ENCODE measurements around the gene ATP6V1F. TPM values are rescaled to one million over a fixed set of nuclear protein-coding genes. Genes with fewer than 3 reads are reported as not detected.
"Not testable (repeated sequence)": the region's sequence is repeated elsewhere in the genome, so short reads cannot be mapped to it uniquely, and the experiment has no call there.

The ATP6V1F gene
- total RNA-seq, 1 donor from 2014 or later, result 123 TPM

DNA sequence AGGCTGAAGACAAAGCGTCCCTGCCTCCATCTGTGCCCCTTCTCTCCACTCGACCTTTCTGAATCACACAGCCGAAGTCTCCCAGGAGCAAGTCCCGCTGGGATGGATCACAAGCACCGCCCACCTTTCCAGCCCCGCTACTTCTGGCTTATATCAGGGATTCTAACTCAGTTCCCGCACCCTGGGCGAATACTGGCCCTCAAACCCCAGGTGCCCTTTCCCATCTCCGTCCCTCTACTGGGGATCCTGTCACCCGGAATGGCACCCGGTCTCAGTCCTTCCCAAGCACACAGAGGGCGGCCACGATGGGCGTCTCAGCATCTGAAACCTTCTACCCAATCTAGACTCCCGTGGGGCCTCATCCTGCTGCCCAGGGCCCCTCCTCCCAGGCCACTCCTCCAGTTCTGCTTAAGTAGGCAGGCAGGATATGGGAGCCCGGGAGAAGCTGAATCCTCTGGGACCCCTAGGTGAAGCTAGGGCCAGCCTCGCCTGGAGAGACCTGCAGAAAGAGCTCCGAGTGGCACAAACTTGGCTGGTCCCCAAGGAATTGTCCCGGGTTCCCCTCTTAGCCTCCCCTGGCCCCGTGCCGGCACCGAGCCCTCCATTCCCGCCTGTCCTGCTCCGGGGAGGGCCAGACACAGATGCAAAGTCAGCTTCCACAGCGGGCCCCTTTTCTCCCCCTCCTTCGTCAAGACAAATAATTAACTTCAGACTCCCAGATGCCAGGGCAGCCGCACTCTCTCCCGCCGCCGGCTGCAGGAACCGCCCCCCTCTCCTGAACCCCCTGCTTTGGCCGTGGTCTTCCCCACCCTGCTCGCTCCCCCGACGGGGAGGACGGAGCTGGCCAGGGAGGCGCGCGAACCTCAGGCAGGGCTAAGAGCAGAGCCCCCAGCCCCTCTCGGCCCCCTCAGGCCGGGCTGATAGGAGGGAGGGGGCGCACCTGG, 47.2 kb downstream of the ATP6V1F start:
- no peaks in the 10 kb centered on the region for H3K9me3 Mint-ChIP-seq
- H3K4me1 Mint-ChIP-seq, result peaks cover 25% of the 10 kb centered on the region
- peaks cover 60% of the 10 kb centered on the region for H3K27me3 Mint-ChIP-seq (ENCODE audit: low read depth)
- DNase-seq (ENCODE audit: low spot score in 2 of 2, unreplicated experiment in 2 of 2), result peak in 1 of 2 experiments; percentile 57
- H3K4me3 Mint-ChIP-seq, result peak overlapping the region; percentile 79
- H3K27ac Mint-ChIP-seq, result peak overlapping the region; percentile 49
- H3K36me3 Mint-ChIP-seq, result no peaks in the 10 kb centered on the region
- TF ChIP-seq, protein P1, sequence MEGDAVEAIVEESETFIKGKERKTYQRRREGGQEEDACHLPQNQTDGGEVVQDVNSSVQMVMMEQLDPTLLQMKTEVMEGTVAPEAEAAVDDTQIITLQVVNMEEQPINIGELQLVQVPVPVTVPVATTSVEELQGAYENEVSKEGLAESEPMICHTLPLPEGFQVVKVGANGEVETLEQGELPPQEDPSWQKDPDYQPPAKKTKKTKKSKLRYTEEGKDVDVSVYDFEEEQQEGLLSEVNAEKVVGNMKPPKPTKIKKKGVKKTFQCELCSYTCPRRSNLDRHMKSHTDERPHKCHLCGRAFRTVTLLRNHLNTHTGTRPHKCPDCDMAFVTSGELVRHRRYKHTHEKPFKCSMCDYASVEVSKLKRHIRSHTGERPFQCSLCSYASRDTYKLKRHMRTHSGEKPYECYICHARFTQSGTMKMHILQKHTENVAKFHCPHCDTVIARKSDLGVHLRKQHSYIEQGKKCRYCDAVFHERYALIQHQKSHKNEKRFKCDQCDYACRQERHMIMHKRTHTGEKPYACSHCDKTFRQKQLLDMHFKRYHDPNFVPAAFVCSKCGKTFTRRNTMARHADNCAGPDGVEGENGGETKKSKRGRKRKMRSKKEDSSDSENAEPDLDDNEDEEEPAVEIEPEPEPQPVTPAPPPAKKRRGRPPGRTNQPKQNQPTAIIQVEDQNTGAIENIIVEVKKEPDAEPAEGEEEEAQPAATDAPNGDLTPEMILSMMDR (IDR thresholded peaks at IDR 0.05; ENCODE audit: unreplicated experiment), result no peak

DNA sequence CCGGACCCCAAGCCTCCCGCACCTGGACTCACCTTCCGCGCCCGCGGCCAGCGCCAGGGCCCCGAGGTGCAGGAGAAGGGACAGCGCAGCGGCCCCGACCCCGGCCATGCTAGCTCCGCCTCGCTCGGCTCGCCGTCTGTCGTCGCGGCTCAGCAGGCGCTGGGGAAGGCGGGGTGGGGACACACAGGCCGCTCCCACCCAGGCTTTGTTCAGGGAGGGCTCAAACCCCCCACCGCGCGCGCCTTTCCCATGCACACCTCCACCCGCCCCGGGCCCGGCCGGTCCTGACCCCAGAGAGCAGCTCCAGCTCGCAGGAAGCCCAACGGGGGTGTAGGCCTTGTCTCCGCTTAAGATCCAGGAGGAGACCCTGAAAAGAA, 47.9 kb downstream of the ATP6V1F start, which contains the start of gene KCP:
Gene KCP (minus strand): TSS at position 141 of the 377 bp plus-strand sequence. CDS start 33 bp downstream, at position 108.
- Mint-ChIP-seq H3K4me1 (peaks cover 25% of the 10 kb centered on the region), H3K9me3 (no peaks in the 10 kb centered on the region), H3K4me3 (peak within 1 kb of the TSS; percentile 79), H3K27me3 (ENCODE audit: low read depth) (peaks cover 60% of the 10 kb centered on the region), H3K27ac (peak within 1 kb of the TSS; percentile 95), H3K36me3 (no peaks in the 10 kb centered on the region)
- DNase-seq (ENCODE audit: low spot score in 2 of 2, unreplicated experiment in 2 of 2), result no peak
- TF ChIP-seq, protein P1 (IDR thresholded peaks at IDR 0.05; ENCODE audit: unreplicated experiment), result no peak

DNA sequence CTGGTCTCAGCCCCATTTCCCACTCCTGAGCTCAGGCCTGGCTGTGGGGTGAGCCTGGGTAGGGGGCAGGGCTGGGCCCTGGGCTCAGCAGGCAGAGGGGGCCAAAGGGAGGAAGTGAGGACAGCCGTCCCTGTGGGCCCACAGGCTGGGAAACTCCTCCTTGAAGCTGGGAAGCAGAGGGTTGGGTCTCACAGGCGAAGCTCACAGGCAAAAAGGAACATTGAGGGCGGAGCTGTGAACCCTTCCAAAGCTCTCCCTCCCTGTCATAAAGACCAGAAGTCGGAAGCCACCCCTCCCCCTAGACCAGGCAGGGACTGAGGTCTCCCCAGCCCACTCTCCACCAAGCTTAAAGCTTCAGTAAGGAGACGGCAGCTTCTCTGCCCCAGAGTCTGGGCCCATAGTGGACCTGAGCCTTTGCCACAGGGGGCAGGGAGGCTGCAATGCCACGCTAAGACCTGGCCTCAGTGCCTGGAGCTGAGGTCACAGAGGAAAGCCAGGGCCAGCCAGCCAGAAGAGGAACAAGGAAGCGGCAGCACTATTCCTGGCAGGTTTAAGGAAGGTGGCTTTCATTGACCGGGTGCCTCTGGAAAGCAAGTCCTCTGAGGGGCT, 48.9 kb downstream of the ATP6V1F start:
- Mint-ChIP-seq H3K9me3 (no peaks in the 10 kb centered on the region), H3K27ac (peak overlapping the region; percentile 95), H3K27me3 (ENCODE audit: low read depth) (peaks cover 58% of the 10 kb centered on the region), H3K4me1 (peaks cover 25% of the 10 kb centered on the region), H3K36me3 (no peaks in the 10 kb centered on the region), H3K4me3 (peak overlapping the region; percentile 79)
- TF ChIP-seq, protein P1 (IDR thresholded peaks at IDR 0.05; ENCODE audit: unreplicated experiment), result no peak
- DNase-seq (ENCODE audit: low spot score in 2 of 2, unreplicated experiment in 2 of 2), result no peak

DNA sequence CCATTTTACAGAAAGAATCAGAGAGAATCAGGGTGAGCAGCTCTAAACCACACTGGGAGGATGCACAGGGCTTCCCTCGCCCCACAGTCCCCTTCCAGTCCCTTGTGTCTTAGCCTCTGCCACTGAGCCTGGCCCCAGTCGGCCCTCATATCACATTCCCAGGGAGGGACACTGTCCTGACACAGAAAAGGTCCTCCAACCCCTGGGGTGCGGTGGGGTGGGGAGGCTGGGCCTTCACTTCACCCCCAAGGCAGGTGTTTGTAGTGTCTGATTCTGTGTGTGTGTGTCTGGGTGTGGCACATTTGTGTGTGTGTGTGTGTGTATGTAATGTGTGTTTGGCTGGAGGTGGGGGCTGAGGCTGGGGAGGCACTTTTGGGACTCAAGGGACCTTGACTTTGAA, 49.6 kb downstream of the ATP6V1F start:
- H3K27ac Mint-ChIP-seq, result peak overlapping the region; percentile 95

DNA sequence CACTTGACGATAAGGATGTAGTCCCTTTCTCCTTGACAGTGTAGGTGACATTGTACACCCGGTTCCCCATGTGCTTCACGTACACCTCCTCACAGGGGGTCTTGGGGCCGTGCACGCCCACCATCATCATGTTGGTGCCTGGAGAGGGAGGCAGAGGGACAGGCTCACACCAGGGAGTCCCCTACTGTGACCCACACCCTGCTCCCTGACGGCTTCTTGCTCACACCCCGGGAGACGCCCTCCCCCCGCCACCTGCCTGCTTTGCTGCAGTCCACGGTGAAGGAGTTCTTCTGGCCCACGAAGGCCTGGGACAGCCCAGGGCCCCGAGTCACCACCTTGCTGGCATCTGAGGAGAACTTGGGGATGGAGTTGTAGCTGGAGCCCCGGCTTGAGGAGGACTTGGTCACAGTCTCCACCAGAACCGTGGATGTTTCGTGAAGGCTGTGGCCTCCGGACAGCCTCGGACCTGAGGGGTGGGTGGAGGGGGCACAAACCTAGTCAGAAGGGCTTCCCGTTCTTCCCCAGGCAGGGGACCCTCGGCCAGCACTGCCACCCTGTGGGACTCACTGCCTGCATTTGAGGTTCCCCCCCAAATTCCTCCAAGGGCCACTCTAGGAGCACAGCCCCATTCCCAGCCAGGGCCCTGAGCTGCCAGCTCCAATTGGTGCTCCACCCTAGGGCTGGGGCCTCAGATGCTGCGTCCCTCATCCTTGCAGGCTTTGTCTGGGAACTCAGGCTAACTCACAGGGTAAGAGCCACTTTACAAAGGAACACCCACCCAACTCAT, 50.2 kb downstream of the ATP6V1F start:
- not testable (repeated sequence) for DNase-seq (ENCODE audit: low spot score in 2 of 2, unreplicated experiment in 2 of 2); H3K4me3 Mint-ChIP-seq; H3K27ac Mint-ChIP-seq; H3K36me3 Mint-ChIP-seq; H3K9me3 Mint-ChIP-seq
- Mint-ChIP-seq H3K4me1 (peaks cover 25% of the 10 kb centered on the region), H3K27me3 (ENCODE audit: low read depth) (peaks cover 67% of the 10 kb centered on the region)

More for the DNA sequence above, 49.6 kb downstream of the ATP6V1F start:
- Mint-ChIP-seq H3K9me3 (no peaks in the 10 kb centered on the region), H3K27me3 (ENCODE audit: low read depth) (peaks cover 66% of the 10 kb centered on the region), H3K4me1 (peaks cover 25% of the 10 kb centered on the region), H3K4me3 (no peak overlapping the region), H3K36me3 (no peaks in the 10 kb centered on the region)
- TF ChIP-seq, protein P1 (IDR thresholded peaks at IDR 0.05; ENCODE audit: unreplicated experiment), result no peak
- DNase-seq (ENCODE audit: low spot score in 2 of 2, unreplicated experiment in 2 of 2), result no peak
